ENCODE results near the gene MDM1.

Gene MDM1

GRCh38 chr12:68272732-68273131, 59.4 kb downstream of the MDM1 start:
- DNase-seq (ENCODE audit: low read depth) = no peak

- DNase-seq (ENCODE audit: low read depth) = no peak
These were observed 60.8 kb downstream of the MDM1 start for GRCh38 chr12:68271346-68271745.

GRCh38 chr12:68270358-68270757, 61.8 kb downstream of the MDM1 start:
- no peak for DNase-seq (ENCODE audit: low read depth)

GRCh38 chr12:68269779-68270178, 62.4 kb downstream of the MDM1 start:
- no peak for DNase-seq (ENCODE audit: low read depth)

- no peak for DNase-seq (ENCODE audit: low read depth)
These were observed 63.2 kb downstream of the MDM1 start for GRCh38 chr12:68268967-68269366.

GRCh38 chr12:68267892-68268396, 64.2 kb downstream of the MDM1 start:
- DNase-seq (ENCODE audit: low read depth) = no peak

GRCh38 chr12:68264857-68265256, 67.3 kb downstream of the MDM1 start:
- no peak for DNase-seq (ENCODE audit: low read depth)

GRCh38 chr12:68264158-68264855, 67.9 kb downstream of the MDM1 start:
- no peak for DNase-seq (ENCODE audit: low read depth)

- no peak for DNase-seq (ENCODE audit: low read depth)
These were observed 68.8 kb downstream of the MDM1 start for GRCh38 chr12:68263366-68263765.

GRCh38 chr12:68261896-68262295, 70.3 kb downstream of the MDM1 start:
- DNase-seq (ENCODE audit: low read depth) = no peak

GRCh38 chr12:68260153-68260552, 72.0 kb downstream of the MDM1 start:
- no peak for DNase-seq (ENCODE audit: low read depth)

- no peak for DNase-seq (ENCODE audit: low read depth)
These were observed 72.7 kb downstream of the MDM1 start for GRCh38 chr12:68259318-68259940.

- DNase-seq (ENCODE audit: low read depth) = no peak
These were observed 78.7 kb downstream of the MDM1 start, which contains the start of gene IL22 for GRCh38 chr12:68253504-68253903. IL22 (minus strand) TSS chr12:68253604; CDS start chr12:68253448, 156 bp downstream.

GRCh38 chr12:68252077-68252476, 80.1 kb downstream of the MDM1 start:
- no peak for DNase-seq (ENCODE audit: low read depth)

GRCh38 chr12:68250454-68250853, 81.7 kb downstream of the MDM1 start:
- no peak for DNase-seq (ENCODE audit: low read depth)

GRCh38 chr12:68247785-68248184, 84.4 kb downstream of the MDM1 start:
- DNase-seq (ENCODE audit: low read depth) = no peak

- DNase-seq (ENCODE audit: low read depth) = no peak
These were observed 85.8 kb downstream of the MDM1 start for GRCh38 chr12:68246350-68246749.

- DNase-seq (ENCODE audit: low read depth) = no peak
These were observed 86.8 kb downstream of the MDM1 start for GRCh38 chr12:68245180-68246021.

Measured in stimulated activated CD8-positive, alpha-beta memory T cell treated with anti-CD3 and anti-CD28 coated beads, Interleukin-15, amount 100 ng/mL, for 1 hour (primary cell).